Activated T-helper 17 cell treated with anti-CD3 and anti-CD28 coated beads, Interleukin-2, amount 50 U/mL, for 72 hours (primary cell): ENCODE measurements around the gene CCR6. TPM values are rescaled to one million over a fixed set of nuclear protein-coding genes. Genes with fewer than 3 reads are reported as not detected.
"Not testable (repeated sequence)": the region's sequence is repeated elsewhere in the genome, so short reads cannot be mapped to it uniquely, and the experiment has no call there.

ENCODE experiments used
- ATAC-seq: fragments of 150-1000 bp; cut with Tn5 transposase; replicated peaks from 2 replicates; pipeline ENCODE4 v1.10.0; 2021; ENCODE audit warnings: mild to moderate bottlenecking, moderate library complexity
- H3K27ac Mint-ChIP-seq: one replicate; pipeline ENCODE4 v1.8.0; 2022; ENCODE audit warnings: mixed read lengths
- H3K27me3 Mint-ChIP-seq: one replicate; pipeline ENCODE4 v1.8.0; 2022; ENCODE audit warnings: mixed read lengths
- H3K36me3 Mint-ChIP-seq: one replicate; pipeline ENCODE4 v1.8.0; 2022; ENCODE audit warnings: low read depth, mild to moderate bottlenecking, mixed read lengths
- H3K4me1 Mint-ChIP-seq: one replicate; pipeline ENCODE4 v1.8.0; 2022; ENCODE audit warnings: mixed read lengths
- H3K4me3 Mint-ChIP-seq: one replicate; pipeline ENCODE4 v1.8.0; 2022; ENCODE audit warnings: mild to moderate bottlenecking, mixed read lengths
- H3K9me3 Mint-ChIP-seq: one replicate; pipeline ENCODE4 v1.8.0; 2022; ENCODE audit warnings: mixed read lengths
- total RNA-seq, 2 donors: library from RNA; stranded (reverse); gene quantifications; one replicate each; pipeline ENCODE4 v1.2.3, GENCODE V29; 2022

The CCR6 gene
- total RNA-seq, 2 donors from 2014 or later: 31.5 to 55.7 TPM

DNA sequence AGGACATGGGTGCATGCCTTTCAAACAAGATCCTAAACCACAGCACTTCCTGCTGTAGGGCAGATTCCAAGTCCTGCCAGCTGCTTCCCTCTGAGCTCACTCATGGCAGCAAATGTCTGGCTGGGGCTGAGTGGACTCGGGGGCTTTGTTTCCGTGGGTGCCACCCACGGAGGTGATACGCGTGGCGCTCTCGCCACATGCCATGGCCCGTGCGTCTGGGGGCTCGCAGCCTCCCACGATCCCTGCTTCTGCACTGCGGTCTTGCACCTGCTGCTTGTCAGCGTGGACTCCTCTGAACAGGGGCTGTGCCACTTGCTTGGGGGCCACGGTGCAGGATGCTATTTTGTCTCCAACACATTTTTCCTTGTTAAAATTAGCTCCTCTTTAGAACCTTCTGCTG is 54.4 kb downstream of the CCR6 start:
- not testable (repeated sequence) for H3K4me1 Mint-ChIP-seq, H3K4me3 Mint-ChIP-seq, H3K36me3 Mint-ChIP-seq, H3K9me3 Mint-ChIP-seq, H3K27me3 Mint-ChIP-seq, ATAC-seq, H3K27ac Mint-ChIP-seq

DNA sequence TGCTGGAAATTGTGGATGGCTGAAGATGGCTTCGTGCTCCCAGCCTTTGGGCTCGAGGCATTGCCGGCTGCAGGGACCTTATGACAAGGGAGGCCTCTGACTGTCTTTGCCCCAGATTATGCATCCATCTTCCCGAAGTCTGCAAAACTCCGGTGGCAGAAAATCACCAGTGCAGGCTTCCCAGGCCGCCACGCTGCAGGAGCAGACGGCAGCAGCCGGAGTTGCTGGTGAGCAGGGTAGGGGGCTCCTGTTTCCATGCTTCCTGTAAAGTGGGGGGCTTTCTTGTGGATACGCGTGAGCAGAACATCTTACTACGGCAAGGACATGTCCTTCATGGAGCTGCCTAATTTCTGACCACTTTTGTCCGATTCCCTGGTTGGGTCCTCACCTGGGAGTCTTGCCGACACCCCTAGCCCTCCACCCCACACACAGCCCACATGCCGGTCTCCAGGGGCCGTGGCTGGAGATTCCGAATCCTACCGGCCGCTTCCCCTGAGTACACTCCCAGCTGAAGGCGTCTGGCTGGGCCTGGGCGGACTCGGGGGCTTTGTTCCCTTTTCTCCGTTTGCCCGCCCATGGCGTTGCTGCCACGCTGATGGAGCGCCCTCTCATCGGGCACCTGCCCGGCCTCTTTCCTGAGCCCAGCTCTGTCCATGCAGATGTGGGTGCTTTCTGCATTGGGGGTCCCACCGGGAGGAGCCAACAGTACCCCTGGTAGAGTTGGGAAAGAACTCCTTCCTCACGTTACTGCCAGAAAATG is 56.2 kb downstream of the CCR6 start:
- H3K4me3 Mint-ChIP-seq, H3K4me1 Mint-ChIP-seq, H3K36me3 Mint-ChIP-seq, H3K27me3 Mint-ChIP-seq, H3K9me3 Mint-ChIP-seq, H3K27ac Mint-ChIP-seq, ATAC-seq: not testable (repeated sequence)

DNA sequence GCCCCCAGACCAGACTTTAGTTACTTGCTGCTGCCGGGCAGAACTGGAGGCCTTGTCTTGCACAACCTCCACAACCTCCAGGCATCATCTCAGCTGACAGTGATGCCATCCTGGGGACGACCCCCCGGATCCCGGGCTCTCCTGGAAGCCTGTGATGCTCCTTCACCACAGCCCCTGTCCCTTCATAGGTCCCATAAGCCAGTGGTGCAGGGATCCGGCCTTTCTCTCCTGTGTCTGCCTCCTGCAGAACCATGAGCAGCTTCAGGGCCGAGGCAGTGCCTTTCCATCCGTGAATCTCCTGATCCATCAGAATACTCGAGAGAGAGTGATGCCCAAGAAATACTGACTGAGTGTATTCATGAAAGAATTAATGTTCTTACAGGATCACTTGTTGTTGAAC is 57.2 kb downstream of the CCR6 start:
- H3K27me3 Mint-ChIP-seq, H3K27ac Mint-ChIP-seq, ATAC-seq: not testable (repeated sequence)

DNA sequence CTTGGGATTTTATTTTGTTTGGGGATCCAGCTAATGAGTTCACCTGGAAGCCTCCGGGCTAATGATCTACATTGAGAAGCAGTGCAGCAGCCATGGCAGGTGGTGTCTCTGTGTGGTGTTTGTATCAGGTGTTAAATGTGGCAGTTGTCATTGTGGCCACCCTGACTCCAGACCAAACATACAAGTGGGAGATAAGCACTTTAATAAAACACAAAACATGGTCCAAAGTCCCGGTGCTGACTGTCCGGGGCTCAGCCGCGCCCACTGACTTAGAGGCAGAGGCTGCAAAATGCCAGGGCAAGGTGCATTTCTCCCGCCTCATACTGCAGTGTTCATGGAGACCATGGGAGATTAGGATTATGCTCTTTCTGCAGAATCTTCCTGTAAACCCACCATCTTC is 58.5 kb downstream of the CCR6 start:
- H3K4me1 Mint-ChIP-seq, H3K4me3 Mint-ChIP-seq, H3K27ac Mint-ChIP-seq, H3K36me3 Mint-ChIP-seq, H3K9me3 Mint-ChIP-seq, ATAC-seq, H3K27me3 Mint-ChIP-seq: not testable (repeated sequence)

More for the DNA sequence above, 57.2 kb downstream of the CCR6 start:
- H3K4me1 Mint-ChIP-seq, H3K36me3 Mint-ChIP-seq, H3K9me3 Mint-ChIP-seq, H3K4me3 Mint-ChIP-seq: not testable (repeated sequence)

DNA sequence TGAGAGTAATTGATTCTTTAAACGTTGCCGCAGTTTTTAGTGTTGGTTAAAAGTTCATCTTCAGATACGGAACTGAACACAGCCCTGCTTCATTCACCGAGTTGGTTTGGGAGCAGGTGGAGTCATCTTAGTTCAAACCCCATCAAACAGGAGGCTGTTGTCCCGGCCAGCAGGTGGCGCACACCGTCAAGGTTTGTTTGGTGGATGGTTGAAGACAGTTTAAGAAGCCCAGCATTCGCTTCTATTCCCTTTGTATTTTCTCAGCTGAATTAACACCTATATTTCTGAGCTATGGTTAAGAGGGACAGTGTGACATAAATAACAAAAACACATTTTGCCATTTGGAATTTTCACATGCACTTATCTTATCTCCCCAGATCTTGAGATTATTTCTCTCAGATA is 60.0 kb downstream of the CCR6 start:
- H3K4me3 Mint-ChIP-seq, H3K27ac Mint-ChIP-seq, H3K36me3 Mint-ChIP-seq, H3K9me3 Mint-ChIP-seq, H3K4me1 Mint-ChIP-seq, H3K27me3 Mint-ChIP-seq: not testable (repeated sequence)
- peak; percentile 82 for ATAC-seq

DNA sequence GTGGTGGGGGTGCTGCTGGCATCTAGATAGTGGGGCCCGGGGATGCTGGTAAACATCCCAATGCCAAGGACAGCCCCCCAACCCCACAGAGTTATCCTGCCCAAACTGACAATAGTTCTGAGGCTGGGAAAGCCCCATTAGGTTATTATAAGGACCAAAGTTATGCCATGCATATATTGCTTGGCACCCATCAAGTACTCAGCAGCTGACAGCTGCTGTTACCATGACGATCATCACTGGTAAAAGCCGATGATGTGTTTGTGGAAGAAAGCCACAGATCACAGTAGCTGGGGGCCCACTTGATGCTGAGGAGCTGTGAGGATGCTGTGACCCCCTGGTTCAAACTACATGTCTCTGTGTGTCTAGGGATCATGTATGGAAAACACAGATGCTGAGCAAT is 62.2 kb downstream of the CCR6 start:
- not testable (repeated sequence) for H3K27ac Mint-ChIP-seq, H3K4me3 Mint-ChIP-seq, H3K27me3 Mint-ChIP-seq, H3K36me3 Mint-ChIP-seq, ATAC-seq, H3K4me1 Mint-ChIP-seq, H3K9me3 Mint-ChIP-seq

DNA sequence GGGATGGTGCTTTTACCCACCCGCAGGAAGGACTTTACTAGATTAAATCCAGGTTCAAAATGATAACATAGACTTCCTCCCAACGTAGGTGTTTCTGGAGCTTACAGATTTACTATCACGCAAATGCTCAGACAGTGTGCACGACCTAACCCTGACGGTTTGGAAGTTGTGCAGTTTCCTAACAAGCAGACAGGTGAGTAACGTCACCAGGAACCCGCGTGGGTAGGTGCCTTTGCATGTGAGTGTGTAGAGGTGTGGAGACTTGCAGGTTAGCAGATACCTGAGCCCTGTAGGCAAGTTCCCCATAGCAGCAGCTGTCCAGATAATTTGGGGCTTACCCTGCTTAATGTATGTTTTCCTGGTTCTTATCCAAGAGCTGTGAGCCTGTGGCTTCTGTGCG is 64.4 kb downstream of the CCR6 start:
- not testable (repeated sequence) for H3K4me3 Mint-ChIP-seq, H3K4me1 Mint-ChIP-seq, H3K27me3 Mint-ChIP-seq, ATAC-seq, H3K9me3 Mint-ChIP-seq, H3K27ac Mint-ChIP-seq, H3K36me3 Mint-ChIP-seq

Other genes starting within 250 kb of the CCR6 start
- 100 to 1,000 TPM in 1 of 2 donors, 10 to 100 TPM in 1; 94.2 to 210 TPM for gene RNASET2, start 166.5 kb upstream of the CCR6 start, total RNA-seq
- gene CEP43, start 123.7 kb upstream of the CCR6 start, total RNA-seq: 10 to 100 TPM; 24.7 to 29.0 TPM
- gene GPR31, start 34.9 kb downstream of the CCR6 start, total RNA-seq: not detected
- gene UNC93A, start 168.2 kb downstream of the CCR6 start, total RNA-seq: not detected
- not detected for gene TTLL2, start 202.0 kb downstream of the CCR6 start, total RNA-seq